GM12875 (cell line): Measurements from ENCODE around the gene SLC1A1.

Experiments used
- H3K4me3 ChIP-seq: one replicate; pipeline ENCODE4 v1.5.1; 2011; ENCODE audit warnings: low read depth, low read length, control low read depth
- CTCF ChIP-seq: IDR thresholded peaks from 2 replicates; pipeline ENCODE4 v1.5.1; 2011; ENCODE audit warnings: low read depth, mild to moderate bottlenecking, control low read depth, inconsistent platforms, low read length, moderate library complexity, borderline replicate concordance; ENCODE audit not compliant: insufficient read depth

Gene SLC1A1

GRCh38 chr9:4553951-4554381, 63.7 kb downstream of the SLC1A1 start:
- no peak for TF ChIP-seq CTCF
- no peak overlapping the region for H3K4me3 ChIP-seq

- no peak for TF ChIP-seq CTCF
Measured at GRCh38 chr9:4555236-4555635, 65.0 kb downstream of the SLC1A1 start.

GRCh38 chr9:4558371-4558998, 68.2 kb downstream of the SLC1A1 start:
- no peak for TF ChIP-seq CTCF
- no peak overlapping the region for H3K4me3 ChIP-seq

More at GRCh38 chr9:4555236-4555635, 65.0 kb downstream of the SLC1A1 start:
- H3K4me3 ChIP-seq: no peak overlapping the region

- peak overlapping the region; percentile 31 for H3K4me3 ChIP-seq
- TF ChIP-seq CTCF: no peak
Measured at GRCh38 chr9:4559261-4560182, 69.3 kb downstream of the SLC1A1 start.

GRCh38 chr9:4563105-4563504, 72.8 kb downstream of the SLC1A1 start:
- TF ChIP-seq CTCF: no peak
- no peak overlapping the region for H3K4me3 ChIP-seq

GRCh38 chr9:4566806-4567205, 76.5 kb downstream of the SLC1A1 start:
- TF ChIP-seq CTCF: no peak
- H3K4me3 ChIP-seq: no peak overlapping the region
